K562 (cell line): ENCODE measurements around the gene CD84. TPM values are rescaled to one million over a fixed set of nuclear protein-coding genes. Genes with fewer than 3 reads are reported as not detected.

Experiments used
- ATAC-seq: fragments of 200-7000 bp; cut with Tn5 transposase; 3 replicates; pipeline ENCODE4 v1.9.1; 2020; ENCODE audit warnings: moderate library complexity
- BruUV-seq: library from RNA; stranded (reverse); fragments of 400-500 nt; replicated peaks from 2 replicates; lab custom pipeline; 2021; lab: Mats Ljungman, UMichigan
- CTCF ChIA-PET: fragments of 300-600 bp; formaldehyde crosslinking; extraction: SDS; loops from one replicate; lab custom pipeline; 2021; ENCODE audit warnings: low intra/inter-chr PET ratio; lab: Yijun Ruan, JAX
- POLR2A ChIA-PET: fragments of 300-600, 350-650 bp; sonication (Branson Sonifier 250); formaldehyde crosslinking; extraction: SDS; loops from one replicate; lab custom pipeline; 2021; ENCODE audit warnings: antibody characterized with exemption, inconsistent platforms; lab: Yijun Ruan, JAX
- DNase-seq, 4 experiments: peaks; one replicate each; pipeline versions ENCODE4 v3.0.0 to v3.0.0-alpha.2; 2011 to 2018; ENCODE audit warnings: low spot score in 3 of 4, mixed read lengths in 3 of 4; ENCODE audit errors: extremely low read depth in 1 of 4
- FAIRE-seq: peaks from 2 replicates; lab custom pipeline; 2011; peaks lifted over from hg19 to GRCh38; lab: Jason Lieb, UNC
- H2AFZ ChIP-seq: 2 replicates; pipeline ENCODE4 v1.6.0; 2011; ENCODE audit warnings: low read depth, low read length, control low read depth, inconsistent platforms
- H3K27ac ChIP-seq: fragments of 200-600 bp; 3 replicates; pipeline ENCODE4 v1.8.0; 2011; ENCODE audit warnings: low read depth, mild to moderate bottlenecking, control low read depth, inconsistent platforms, low read length, moderate library complexity, mixed read lengths; ENCODE audit errors: extremely low read depth
- H3K27me3 ChIP-seq, 2 experiments: fragments of 300-600 bp in 1 of 2; 2 replicates in 1 of 2; 3 replicates in 1 of 2; pipeline versions ENCODE4 v1.6.0 to v1.8.0; 2011; ENCODE audit warnings: inconsistent platforms in 2 of 2, low read length in 2 of 2, mild to moderate bottlenecking in 1 of 2, mixed read lengths in 1 of 2, moderate library complexity in 1 of 2; ENCODE audit not compliant: control insufficient read depth in 2 of 2, insufficient read depth in 2 of 2
- H3K36me3 ChIP-seq: fragments of 300-600 bp; 3 replicates; pipeline ENCODE4 v1.8.0; 2011; ENCODE audit warnings: mild to moderate bottlenecking, low read length, inconsistent platforms; ENCODE audit not compliant: control insufficient read depth, insufficient read depth
- H3K4me1 ChIP-seq, 2 experiments: fragments of 200-600 bp in 1 of 2; replicated peaks in 1 of 2; 2 replicates in 1 of 2; 3 replicates in 1 of 2; pipeline versions ENCODE4 v1.5.1 to v1.8.0; 2011; ENCODE audit warnings: inconsistent platforms in 2 of 2, low read length in 2 of 2, mild to moderate bottlenecking in 1 of 2, mixed read lengths in 1 of 2, moderate library complexity in 1 of 2; ENCODE audit not compliant: control insufficient read depth in 2 of 2, insufficient read depth in 2 of 2
- H3K4me2 ChIP-seq: 2 replicates; pipeline ENCODE4 v1.6.1; 2011; ENCODE audit warnings: low read length, control low read depth, inconsistent platforms, mixed read lengths; ENCODE audit not compliant: insufficient read depth
- H3K4me3 ChIP-seq: fragments of 200-600 bp; sonication (generic), shearing (Covaris generic); 2 replicates; pipeline ENCODE4 v1.5.1; 2016; ENCODE audit warnings: control low read depth, inconsistent platforms
- H3K79me2 ChIP-seq: fragments of 200-600 bp; 3 replicates; pipeline ENCODE4 v1.8.0; 2011; ENCODE audit warnings: low read length, inconsistent platforms; ENCODE audit not compliant: control insufficient read depth, insufficient read depth
- H3K9ac ChIP-seq, 2 experiments: 2 replicates each; pipeline versions ENCODE4 v1.6.0 to v1.6.1; 2011; ENCODE audit warnings: low read depth in 2 of 2, low read length in 2 of 2, control low read depth in 1 of 2, inconsistent platforms in 1 of 2, mild to moderate bottlenecking in 1 of 2, mixed read lengths in 1 of 2; ENCODE audit not compliant: insufficient read depth in 1 of 2
- H3K9me1 ChIP-seq: one replicate; pipeline ENCODE4 v1.6.0; 2011; ENCODE audit warnings: inconsistent platforms, mild to moderate bottlenecking, low read length, moderate library complexity; ENCODE audit not compliant: control insufficient read depth, insufficient read depth
- H3K9me3 ChIP-seq: replicated peaks from 2 replicates; pipeline ENCODE4 v1.5.1; 2011; ENCODE audit warnings: low read depth, low read length, inconsistent platforms; ENCODE audit not compliant: control insufficient read depth, insufficient read depth
- H4K20me1 ChIP-seq: replicated peaks from 2 replicates; pipeline ENCODE4 v1.6.1; 2011; ENCODE audit warnings: low read length, inconsistent platforms, mixed read lengths; ENCODE audit not compliant: control insufficient read depth, insufficient read depth
- ATF2 ChIP-seq: sonication (generic); formaldehyde crosslinking; IDR thresholded peaks from 2 replicates; pipeline ENCODE4 v1.8.1; 2022; ENCODE audit warnings: missing genetic modification reagents
- CHD1 ChIP-seq: fragments of 200-600 bp; sonication (generic); IDR thresholded peaks from one replicate; pipeline ENCODE4 v1.6.1; 2012; ENCODE audit warnings: mild to moderate bottlenecking, moderate library complexity, low read length, inconsistent platforms
- CREB5 ChIP-seq: fragments of 250-450 bp; sonication (Bioruptor Pico); IDR thresholded peaks from 2 replicates; pipeline ENCODE4 v1.5.0; 2020; ENCODE audit warnings: mild to moderate bottlenecking
- ELF4 ChIP-seq: fragments of 450-650 bp; formaldehyde crosslinking; IDR thresholded peaks from 2 replicates; pipeline ENCODE4 v1.4.0; 2022; ENCODE audit warnings: missing genetic modification characterization
- FOXP1 ChIP-seq: sonication (generic); formaldehyde crosslinking; IDR thresholded peaks from 2 replicates; pipeline ENCODE4 v1.8.0; 2022; ENCODE audit warnings: mild to moderate bottlenecking, missing genetic modification reagents
- HEY1 ChIP-seq: fragments of 250-450 bp; sonication (Bioruptor Pico); IDR thresholded peaks from 2 replicates; pipeline ENCODE4 v1.5.0; 2020; ENCODE audit warnings: mild to moderate bottlenecking, moderate library complexity, borderline replicate concordance
- HOMEZ ChIP-seq: fragments of 250-450 bp; sonication (Bioruptor Pico); IDR thresholded peaks from 2 replicates; pipeline ENCODE4 v1.4.0; 2020; ENCODE audit warnings: mild to moderate bottlenecking, moderate library complexity
- MCM5 ChIP-seq: fragments of 450-650 bp; IDR thresholded peaks from 2 replicates; pipeline ENCODE4 v1.6.1; 2016; ENCODE audit warnings: low read depth
- MIER1 ChIP-seq: fragments of 450-650 bp; IDR thresholded peaks from 2 replicates; pipeline ENCODE4 v1.6.1; 2016; ENCODE audit warnings: antibody characterized with exemption, mild to moderate bottlenecking, low read depth
- MXD1 ChIP-seq: fragments of 250-450 bp; sonication (Bioruptor Pico); IDR thresholded peaks from 2 replicates; pipeline ENCODE4 v1.8.0; 2021; ENCODE audit warnings: borderline replicate concordance, mild to moderate bottlenecking, moderate library complexity; ENCODE audit not compliant: poor library complexity, severe bottlenecking
- NCOA2 ChIP-seq, 2 experiments: fragments of 450-650 bp; IDR thresholded peaks; 2 replicates each; pipeline ENCODE4 v1.6.1; 2018; ENCODE audit warnings: mild to moderate bottlenecking in 2 of 2, moderate library complexity in 1 of 2; ENCODE audit not compliant: partially characterized antibody in 2 of 2
- PHF8 ChIP-seq: fragments of 200-600 bp; sonication (generic); IDR thresholded peaks from 2 replicates; pipeline ENCODE4 v1.6.1; 2012; ENCODE audit warnings: mixed run types, mild to moderate bottlenecking, inconsistent platforms, low read length, moderate library complexity, borderline replicate concordance
- SRF ChIP-seq, 2 experiments: fragments of 250-450, 450-650 bp in 1 of 2; sonication (Bioruptor Pico) in 1 of 2; sonication (generic) in 1 of 2; formaldehyde crosslinking; IDR thresholded peaks; 2 replicates each; pipeline versions ENCODE4 v1.5.0 to v1.5.1; 2020 to 2022; ENCODE audit warnings: mild to moderate bottlenecking in 1 of 2, missing genetic modification reagents in 1 of 2
- ZC3H8 ChIP-seq: fragments of 450-650 bp; IDR thresholded peaks from 2 replicates; pipeline ENCODE4 v1.6.1; 2017
- ZNF23 ChIP-seq: fragments of 250-450 bp; sonication (Bioruptor Pico); IDR thresholded peaks from 2 replicates; pipeline ENCODE4 v1.4.0; 2020; ENCODE audit warnings: mild to moderate bottlenecking
- ZNF589 ChIP-seq: fragments of 200-800 bp; sonication (Bioruptor generic); IDR thresholded peaks from 2 replicates; pipeline ENCODE4 v1.6.1; 2016; ENCODE audit warnings: low read depth, missing genetic modification characterization, missing compliant biosample characterization
- in situ Hi-C: fragments of 300-500 bp; cut with MboI; formaldehyde crosslinking; loops from 4 replicates; pipeline ENCODE4 v1.15.0; 2018; ENCODE audit warnings: inconsistent platforms, mixed read lengths
- intact Hi-C: fragments of 100-400 bp; cut with micrococcal nuclease; formaldehyde crosslinking; loops from 2 replicates; pipeline ENCODE4 v1.14.2; 2022
- polyA plus RNA-seq, 8 experiments: library from polyadenylated mRNA; depleted of rRNA in 4 of 8; stranded (reverse) in 5 of 8; unstranded in 3 of 8; fragments of >200 nt; fragmentation: Nextera tagmentation in 2 of 8; fragmentation: Illumina TruSeq in 1 of 8; extraction: Ambion mirVana in 2 of 8; extraction: Trizol in 1 of 8; gene quantifications; 2 replicates each; pipeline versions ENCODE4 v1.2.1 to v1.2.3, GENCODE V29; 2011 to 2014; ENCODE audit warnings: inconsistent platforms in 1 of 8, missing spikeins in 1 of 8
- total RNA-seq, 7 experiments: library from RNA; depleted of rRNA in 6 of 7; stranded (reverse); fragments of >200 nt in 6 of 7; fragmentation: Illumina TruSeq in 2 of 7; extraction: Trizol in 2 of 7; gene quantifications; 2 replicates each; pipeline versions ENCODE4 v1.2.1 to v1.2.3, GENCODE V29; 2011 to 2021; ENCODE audit warnings: low replicate concordance in 1 of 7

Gene CD84
- total and polyA plus RNA-seq, 9 of the 15 experiments (the other 6 are each of a cell fraction or from before 2014, with no cell fraction given), result 0.82 to 6.8 (median 2.0) TPM

GRCh38 chr1:160541622-160542302 is 37.5 kb downstream of the CD84 start (continued):
- no peak for TF ChIP-seq HEY1
- TF ChIP-seq ELF4 (CRISPR knock-in tag), result peak; percentile 51; the same call in 1 of the 2 replicates

GRCh38 chr1:160540859-160541233 is 38.5 kb downstream of the CD84 start:
- no peaks in the 10 kb centered on the region for H3K9me1 ChIP-seq
- POLR2A ChIA-PET, result interaction anchor here (0.7 to 2.8 kb wide), 7 partner anchors 9 to 112 kb away, joined by 3 to 18 read pairs (median 4); no protein-coding TSS in a partner anchor
- peak overlapping the region; percentile 93 for H3K27ac ChIP-seq
- H3K27me3 ChIP-seq, result no peaks in the 10 kb centered on the region
- peaks cover 22 to 47% of the 10 kb centered on the region in 2 experiments for H3K4me1 ChIP-seq
- CTCF ChIA-PET, result no interaction called here
- ATAC-seq (peak; percentile 50), DNase-seq (peak in 1 of 4 experiments; percentile 30), FAIRE-seq (no peak)
- intact Hi-C loops (loop anchor here (1.0 to 5.0 kb wide), 4 partner anchors 44 to 126 kb away; no protein-coding TSS in a partner anchor), in situ Hi-C loops (no loop called here)
- peak overlapping the region; percentile 81; the same call in 1 of the 2 replicates for H2AFZ ChIP-seq
- no peaks in the 10 kb centered on the region for H3K79me2 ChIP-seq
- H3K9me3 ChIP-seq, result peaks cover 25% of the 10 kb centered on the region
- peak overlapping the region; percentile 57 for H3K4me2 ChIP-seq
- H3K4me3 ChIP-seq, result no peak overlapping the region
- H3K9ac ChIP-seq, result peak overlapping the region; percentile 5 to 75; a peak in 3 of 4 replicates
- no peaks in the 10 kb centered on the region; the same call in 1 of the 3 replicates for H3K36me3 ChIP-seq
- no peaks in the 10 kb centered on the region for H4K20me1 ChIP-seq
- BruUV-seq, result no TSS peak
- no peak for TF ChIP-seq ZNF23 (CRISPR knock-in tag)
- TF ChIP-seq HOMEZ (CRISPR knock-in tag), result no peak
- no peak for TF ChIP-seq ZC3H8
- 0 out of 2 replicates have a peak, but pooled peaks have one; percentile 34 for TF ChIP-seq CREB5 (CRISPR knock-in tag)
- no peak for TF ChIP-seq FOXP1
- no peak for TF ChIP-seq SRF (CRISPR knock-in tag; IDR thresholded peaks at IDR 0.05)
- TF ChIP-seq MXD1, result no peak
- peak; percentile 13 for TF ChIP-seq CHD1
- TF ChIP-seq ATF2, result no peak
- no peak for TF ChIP-seq MCM5
- TF ChIP-seq MIER1, result 0 out of 2 replicates have a peak, but pooled peaks have one; percentile 8
- no peak for TF ChIP-seq PHF8
- peak; percentile 1 for TF ChIP-seq ZNF589
- TF ChIP-seq NCOA2 (IDR thresholded peaks at IDR 0.05; ENCODE audit: partially characterized antibody in 2 of 2), result peak in 1 of 2 experiments; percentile 45
